ENCODE measurements around the gene ZMPSTE24. TPM values are rescaled to one million over a fixed set of nuclear protein-coding genes. Genes with fewer than 3 reads are reported as not detected.

ZMPSTE24 gene
- polyA plus RNA-seq = 34.0 to 73.4 TPM (median 44.9 TPM) in 3 replicates
- polyA plus RNA-seq (2011; ENCODE audit: low read depth) = 16.4 TPM
- 22.5 and 43.4 TPM in 2 replicates for polyA plus RNA-seq (2011; cell fraction: cytosol; rRNA removed)
- 48.0 and 77.7 TPM in 2 replicates for polyA plus RNA-seq (2011; cell fraction: nucleus; rRNA removed)
- polyA plus RNA-seq (2012; ENCODE audit: low replicate concordance) = 30.2 and 49.7 TPM in 2 replicates
- 14.0 to 54.8 TPM (median 29.0 TPM) in 3 replicates for polyA minus RNA-seq
- polyA minus RNA-seq (2011; cell fraction: cytosol; rRNA and poly(A)+ RNA removed) = 44.1 TPM
- polyA minus RNA-seq (2011; cell fraction: nucleus; rRNA and poly(A)+ RNA removed) = 67.5 and 109 TPM in 2 replicates

GRCh38 chr1:40257688-40258444 lies at the start of gene ZMPSTE24:
Gene ZMPSTE24 (plus strand): TSS chr1:40258236. CDS start chr1:40258272, 36 bp downstream.
- FAIRE-seq = peak; percentile 23
- Histone ChIP-seq H3K36me3 (ENCODE audit: control insufficient read depth in 2 of 2, extremely low read depth in 1 of 2, insufficient read depth in 2 of 2, low read length in 2 of 2) (peaks cover 10 to 20% of the 10 kb centered on the region in 2 experiments), H3K9me1 (ENCODE audit: control insufficient read depth, extremely low read depth, insufficient read depth, low read length) (no peaks in the 10 kb centered on the region), H3K27ac (ENCODE audit: control insufficient read depth, insufficient read depth, low read length) (peak within 1 kb of the TSS; percentile 98), H3K9me3 (ENCODE audit: control insufficient read depth, low read depth, low read length) (no peaks in the 10 kb centered on the region), H3K4me1 (ENCODE audit: control insufficient read depth, extremely low read depth, insufficient read depth, low read length) (peaks cover 12% of the 10 kb centered on the region), H4K20me1 (ENCODE audit: control insufficient read depth, extremely low read depth, insufficient read depth, low read length) (no peaks in the 10 kb centered on the region), H3K27me3 (ENCODE audit: control insufficient read depth, extremely low read depth, insufficient read depth, low read length) (no peaks in the 10 kb centered on the region), H3K4me3 (ENCODE audit: control insufficient read depth in 2 of 3, extremely low read depth in 1 of 3, insufficient read depth in 2 of 3, low read depth in 1 of 3, low read length in 3 of 3) (peak within 1 kb of the TSS; percentile 77 to 85 (median 78)), H3K79me2 (ENCODE audit: control insufficient read depth, insufficient read depth, low read length) (peaks cover 51% of the 10 kb centered on the region), H2AFZ (ENCODE audit: control insufficient read depth, low read length) (peak within 1 kb of the TSS; percentile 93), H3K4me2 (ENCODE audit: control insufficient read depth, extremely low read depth, insufficient read depth, low read depth, low read length) (peak within 1 kb of the TSS; percentile 97), H3K9ac (ENCODE audit: control insufficient read depth, extremely low read depth, insufficient read depth, low read length) (peak within 1 kb of the TSS; percentile 97)
- dilution Hi-C loops (cut with MboI; ENCODE audit: extremely low pct_ligation_motif_present, low sequenced_read_pairs) = no loop called here
- no peak for DNase-seq (ENCODE audit: low read depth, low spot score)
- no peak for TF ChIP-seq CTCF (optimal IDR thresholded peaks at IDR 0.05 in 1 of 3, IDR thresholded peaks at IDR 0.05 in 1 of 3, conservative IDR thresholded peaks at IDR 0.05 in 1 of 3; ENCODE audit: extremely low read depth in 1 of 3, insufficient read depth in 2 of 3, low read length in 3 of 3)

- no peaks in the 10 kb centered on the region for H3K9me3 ChIP-seq (ENCODE audit: control insufficient read depth, low read depth, low read length)
- no peaks in the 10 kb centered on the region for H3K27me3 ChIP-seq (ENCODE audit: control insufficient read depth, extremely low read depth, insufficient read depth, low read length)
- H4K20me1 ChIP-seq (ENCODE audit: control insufficient read depth, extremely low read depth, insufficient read depth, low read length) = no peaks in the 10 kb centered on the region
- H3K36me3 ChIP-seq (ENCODE audit: control insufficient read depth in 2 of 2, extremely low read depth in 1 of 2, insufficient read depth in 2 of 2, low read length in 2 of 2) = peaks cover 7 to 9% of the 10 kb centered on the region in 2 experiments
- peaks cover 8% of the 10 kb centered on the region for H3K79me2 ChIP-seq (ENCODE audit: control insufficient read depth, insufficient read depth, low read length)
- DNase-seq (ENCODE audit: low read depth, low spot score) (no peak), FAIRE-seq (no peak)
- TF ChIP-seq CTCF (optimal IDR thresholded peaks at IDR 0.05 in 1 of 3, IDR thresholded peaks at IDR 0.05 in 1 of 3, conservative IDR thresholded peaks at IDR 0.05 in 1 of 3; ENCODE audit: extremely low read depth in 1 of 3, insufficient read depth in 2 of 3, low read length in 3 of 3) (no peak), EZH2 (IDR thresholded peaks at IDR 0.05; ENCODE audit: low read length) (no peak)
- no peak overlapping the region for H3K9ac ChIP-seq (ENCODE audit: control insufficient read depth, extremely low read depth, insufficient read depth, low read length)
- no peak overlapping the region for H3K4me2 ChIP-seq (ENCODE audit: control insufficient read depth, extremely low read depth, insufficient read depth, low read depth, low read length)
- dilution Hi-C loops (cut with MboI; ENCODE audit: extremely low pct_ligation_motif_present, low sequenced_read_pairs) = no loop called here
- no peaks in the 10 kb centered on the region for H3K9me1 ChIP-seq (ENCODE audit: control insufficient read depth, extremely low read depth, insufficient read depth, low read length)
- H3K4me3 ChIP-seq (ENCODE audit: control insufficient read depth in 2 of 3, extremely low read depth in 1 of 3, insufficient read depth in 2 of 3, low read depth in 1 of 3, low read length in 3 of 3) = no peak overlapping the region
- H3K27ac ChIP-seq (ENCODE audit: control insufficient read depth, insufficient read depth, low read length) = no peak overlapping the region
- no peaks in the 10 kb centered on the region for H3K4me1 ChIP-seq (ENCODE audit: control insufficient read depth, extremely low read depth, insufficient read depth, low read length)
- no peak overlapping the region for H2AFZ ChIP-seq (ENCODE audit: control insufficient read depth, low read length)
Measured at GRCh38 chr1:40210511-40211204, 47.4 kb upstream of the ZMPSTE24 start.
